HG03064 (cell line): ENCODE results near the gene SDF4.

Experiments
- ATAC-seq: cut with Tn5 transposase; IDR thresholded peaks from one replicate; pipeline ENCODE4 v1.9.1; 2021; ENCODE audit warnings: low read depth; ENCODE audit not compliant: unreplicated experiment

SDF4 gene

DNA sequence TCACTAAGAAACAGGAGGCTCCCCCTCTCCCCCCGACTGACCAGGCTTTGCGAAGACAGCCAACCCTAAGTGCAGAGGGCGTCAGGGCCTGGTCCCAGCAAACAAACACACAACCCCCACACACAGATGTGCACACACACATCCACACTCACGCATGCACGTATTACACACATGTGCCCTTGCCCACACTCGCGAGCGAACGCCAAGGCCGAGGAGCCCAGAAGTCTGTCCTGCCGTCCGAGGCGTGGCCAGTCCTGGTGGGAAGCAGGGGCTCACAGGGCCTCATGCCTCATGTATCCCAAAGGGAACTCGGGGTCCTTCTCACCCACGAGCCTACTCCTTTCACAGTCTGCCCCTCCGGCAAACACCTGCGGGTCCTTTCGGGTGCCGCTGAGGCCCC is 2.0 kb downstream of the SDF4 start:
- no peak for ATAC-seq

DNA sequence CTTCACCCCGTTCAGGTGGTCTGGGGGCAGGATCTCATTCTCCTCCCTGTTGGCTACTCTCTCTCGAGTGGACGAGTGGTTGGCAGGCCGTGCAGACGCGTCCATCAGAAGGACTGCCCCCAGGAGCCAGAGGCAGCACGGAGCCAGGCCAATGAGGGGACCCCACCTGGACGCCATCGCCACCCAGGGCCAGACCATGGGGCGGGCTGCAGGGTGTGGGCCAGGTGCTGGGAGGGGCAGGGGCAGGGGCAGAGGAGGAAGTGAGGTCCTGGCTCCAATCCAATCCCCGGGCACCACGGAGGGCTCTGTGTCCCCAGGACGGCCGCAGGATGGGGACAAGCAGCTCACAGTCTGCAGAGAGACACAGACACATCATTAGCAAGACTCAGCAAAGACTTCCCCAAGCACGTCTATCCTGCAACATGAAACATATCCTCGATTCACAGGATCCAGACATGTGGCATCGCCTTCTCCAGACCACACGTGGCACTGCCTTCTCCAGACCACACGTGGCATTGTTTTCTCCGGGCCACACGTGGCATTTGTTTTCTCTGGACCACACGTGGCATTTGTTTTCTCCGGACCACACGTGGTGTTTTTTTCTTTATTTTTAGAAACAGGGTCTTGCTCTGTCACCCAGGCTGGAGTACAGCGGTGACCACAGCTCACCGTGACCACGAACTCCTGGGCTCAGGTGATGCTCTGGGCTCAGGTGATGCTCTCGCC is 3.0 kb downstream of the SDF4 start:
- no peak for ATAC-seq

DNA sequence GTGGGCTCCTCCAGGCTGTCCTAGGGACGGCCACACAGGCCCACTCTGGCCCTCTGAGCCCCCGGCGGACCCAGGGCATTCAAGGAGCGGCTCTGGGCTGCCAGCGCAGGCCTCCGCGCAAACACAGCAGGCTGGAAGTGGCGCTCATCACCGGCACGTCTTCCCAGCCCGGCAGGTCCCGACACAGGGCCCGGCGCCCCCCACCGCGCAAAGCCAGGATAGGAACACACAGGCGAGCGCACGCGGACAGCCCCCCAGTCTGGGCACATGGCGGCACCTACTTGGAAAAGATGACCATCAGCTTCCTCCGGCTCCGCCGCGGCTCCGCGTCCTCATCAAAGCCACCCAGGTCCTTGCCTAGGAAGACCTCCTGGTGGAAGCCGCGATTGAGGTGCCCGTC is 3.6 kb downstream of the SDF4 start:
- ATAC-seq, result no peak

DNA sequence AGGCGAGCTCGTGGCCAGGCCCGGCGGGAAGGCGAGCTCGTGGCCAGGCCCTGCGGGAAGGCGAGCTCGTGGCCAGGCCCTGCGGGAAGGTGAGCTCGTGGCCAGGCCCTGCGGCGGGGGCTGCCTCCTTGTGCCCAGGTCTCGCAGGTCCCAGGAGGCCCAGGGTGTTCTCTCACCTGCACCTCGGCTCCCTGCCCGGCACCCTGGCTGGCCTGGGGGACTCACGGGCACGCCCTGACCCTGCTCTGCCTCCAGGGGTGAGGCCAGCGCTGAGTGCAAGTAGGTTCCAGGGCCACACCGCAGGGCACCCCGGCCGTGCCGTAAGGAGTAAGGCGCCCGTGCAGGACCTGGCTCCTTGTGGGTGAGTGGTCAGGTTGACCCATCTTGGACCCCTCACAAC is 4.4 kb downstream of the SDF4 start:
- no peak for ATAC-seq

DNA sequence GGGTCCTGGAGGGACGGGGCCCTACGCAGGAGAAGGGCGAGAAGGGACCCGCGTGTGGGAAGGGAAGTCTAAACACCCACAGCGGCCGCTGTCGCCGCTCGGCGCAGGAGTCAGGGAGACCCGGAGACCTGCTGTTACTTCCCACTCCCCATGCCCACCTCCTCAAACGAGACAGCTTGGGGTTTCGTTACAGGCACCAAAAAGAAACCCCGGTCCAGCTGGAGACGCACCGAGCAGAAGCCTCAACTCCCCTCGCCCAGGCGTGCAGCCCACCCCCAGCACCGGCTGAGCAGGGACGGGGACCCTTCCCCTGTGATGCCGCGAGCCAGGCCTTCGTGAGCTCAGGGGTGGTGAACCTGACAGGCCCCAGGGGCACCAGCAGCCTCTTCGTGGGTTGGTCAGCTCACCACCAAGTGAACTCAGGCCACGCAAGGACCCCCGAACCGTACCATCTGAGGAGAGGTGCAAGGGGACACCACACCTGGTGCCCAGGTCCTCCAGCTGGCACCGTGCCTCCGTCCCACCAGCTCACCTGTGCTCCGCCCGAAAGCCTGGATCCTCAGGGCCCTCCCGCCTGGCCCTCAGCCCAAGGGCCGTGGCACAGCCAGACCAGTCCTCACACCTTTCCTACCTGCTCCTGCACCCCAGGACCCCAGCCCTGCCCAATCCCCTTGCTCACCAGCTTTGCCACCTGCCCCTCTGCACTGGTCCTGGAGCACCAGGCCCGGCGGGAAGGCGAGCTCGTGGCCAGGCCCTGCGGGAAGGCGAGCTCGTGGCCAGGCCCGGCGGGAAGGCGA is 5.0 kb downstream of the SDF4 start:
- no peak for ATAC-seq

DNA sequence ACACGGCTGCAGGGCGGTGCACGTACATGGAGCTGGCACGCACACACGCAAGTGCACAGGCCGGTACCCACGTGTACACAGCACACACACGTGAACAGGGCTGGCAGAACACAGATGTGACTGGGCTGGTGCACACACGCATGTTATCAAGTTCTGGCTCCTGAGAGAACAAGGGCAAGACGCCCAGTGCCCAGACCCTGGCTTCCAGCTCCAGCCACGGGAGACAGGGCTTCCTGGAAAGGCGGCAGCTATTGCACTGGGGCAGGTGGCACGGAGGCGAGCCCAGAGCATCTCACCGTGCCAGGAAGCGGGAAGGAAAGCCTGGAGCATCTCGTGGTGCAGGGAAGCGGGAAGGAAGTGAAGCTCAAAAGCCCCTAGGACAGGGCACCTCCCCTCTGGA is 5.9 kb downstream of the SDF4 start:
- ATAC-seq, result no peak

DNA sequence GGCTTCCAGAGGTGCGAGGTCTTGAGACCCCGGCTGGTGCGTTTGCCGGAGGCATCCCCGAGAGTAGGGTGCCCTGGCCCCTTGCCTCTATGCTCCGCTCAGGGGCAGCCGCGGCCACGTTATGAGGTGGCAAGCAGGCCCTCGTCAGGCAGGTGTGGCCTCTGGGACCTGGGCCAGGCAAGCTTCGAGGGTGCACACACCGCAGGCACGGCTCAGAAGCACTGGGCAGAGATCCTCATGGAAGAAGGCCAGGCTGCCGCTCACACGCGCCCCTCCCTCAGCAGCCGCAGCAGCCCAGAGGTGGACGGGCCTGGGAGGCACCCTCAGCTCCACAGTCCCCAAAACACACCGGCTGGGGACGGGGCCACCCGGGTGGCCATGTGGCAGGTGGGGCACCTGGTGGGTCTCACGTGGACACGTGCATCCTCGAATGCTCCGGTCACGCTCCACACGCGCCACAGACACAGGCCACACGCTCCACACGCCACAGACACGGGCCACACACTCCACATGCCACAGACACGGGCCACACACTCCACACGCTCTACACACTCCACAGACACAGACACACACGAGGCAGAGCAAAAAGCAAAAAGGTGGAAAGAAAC is 6.5 kb downstream of the SDF4 start:
- no peak for ATAC-seq

DNA sequence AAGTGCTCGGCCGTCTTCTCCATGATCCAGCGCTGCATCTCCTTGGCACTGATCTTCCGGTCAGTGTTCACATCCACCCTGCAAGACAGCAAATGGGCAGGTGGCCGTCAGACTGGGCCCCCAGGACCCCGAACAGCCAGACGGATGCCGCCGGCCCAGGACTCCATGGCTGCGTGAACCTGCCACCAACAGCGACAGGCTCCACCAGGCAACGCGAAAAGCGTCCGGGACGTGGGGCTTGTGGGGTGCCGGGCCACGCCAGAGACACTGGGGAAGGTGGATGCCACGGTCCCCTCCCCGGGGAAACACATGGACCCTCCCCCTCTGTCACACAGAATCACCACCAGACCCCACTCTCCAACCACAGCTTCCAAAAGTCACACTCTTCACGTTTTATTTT is 7.9 kb downstream of the SDF4 start:
- no peak for ATAC-seq

DNA sequence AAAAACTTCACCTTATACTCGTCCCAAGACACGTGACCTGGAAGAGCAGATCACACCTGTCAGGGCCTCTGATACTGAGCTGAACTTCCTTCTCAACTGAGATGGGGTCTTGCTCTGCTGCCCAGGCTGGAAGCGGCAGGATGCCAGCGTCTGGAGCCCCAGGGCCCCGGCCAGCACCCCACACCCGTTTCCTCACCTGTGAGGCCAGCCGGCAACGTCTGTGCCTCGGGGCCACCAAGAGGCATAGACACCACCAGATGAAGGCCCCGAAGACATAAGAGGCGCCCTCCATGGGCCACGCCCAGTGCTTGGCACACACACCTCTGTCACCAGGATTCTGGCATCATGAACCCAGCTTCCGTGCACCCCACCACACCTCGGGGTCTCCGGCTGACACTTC is 8.5 kb downstream of the SDF4 start:
- ATAC-seq, result no peak

DNA sequence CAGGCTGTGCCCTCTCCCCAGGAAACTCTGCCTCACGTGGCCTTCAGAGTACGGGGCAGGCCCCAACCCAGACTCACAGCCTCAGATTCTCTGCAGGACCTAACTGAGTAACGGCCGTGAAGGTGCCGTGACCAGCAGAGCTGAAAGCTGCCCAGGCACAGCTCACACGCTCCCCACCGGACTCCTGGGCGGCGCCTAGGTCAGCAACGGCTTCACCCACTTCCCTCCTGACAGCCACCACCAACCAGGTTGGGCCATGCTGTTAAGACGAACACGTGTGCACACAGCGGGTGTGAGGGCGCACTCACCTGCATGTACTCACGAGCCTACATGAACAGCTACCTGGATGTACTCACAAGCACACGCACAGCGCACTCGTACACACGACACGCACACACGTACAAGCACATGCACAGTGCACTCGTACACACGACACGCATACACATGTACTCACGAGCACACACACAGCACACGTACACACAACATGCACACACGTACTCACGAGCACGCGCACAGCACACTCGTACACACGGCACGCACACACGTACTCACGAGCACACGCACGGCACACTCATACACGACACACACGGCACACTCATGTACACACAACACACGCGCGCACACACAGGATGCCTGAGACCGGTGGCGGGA is 9.1 kb downstream of the SDF4 start:
- no peak for ATAC-seq

DNA sequence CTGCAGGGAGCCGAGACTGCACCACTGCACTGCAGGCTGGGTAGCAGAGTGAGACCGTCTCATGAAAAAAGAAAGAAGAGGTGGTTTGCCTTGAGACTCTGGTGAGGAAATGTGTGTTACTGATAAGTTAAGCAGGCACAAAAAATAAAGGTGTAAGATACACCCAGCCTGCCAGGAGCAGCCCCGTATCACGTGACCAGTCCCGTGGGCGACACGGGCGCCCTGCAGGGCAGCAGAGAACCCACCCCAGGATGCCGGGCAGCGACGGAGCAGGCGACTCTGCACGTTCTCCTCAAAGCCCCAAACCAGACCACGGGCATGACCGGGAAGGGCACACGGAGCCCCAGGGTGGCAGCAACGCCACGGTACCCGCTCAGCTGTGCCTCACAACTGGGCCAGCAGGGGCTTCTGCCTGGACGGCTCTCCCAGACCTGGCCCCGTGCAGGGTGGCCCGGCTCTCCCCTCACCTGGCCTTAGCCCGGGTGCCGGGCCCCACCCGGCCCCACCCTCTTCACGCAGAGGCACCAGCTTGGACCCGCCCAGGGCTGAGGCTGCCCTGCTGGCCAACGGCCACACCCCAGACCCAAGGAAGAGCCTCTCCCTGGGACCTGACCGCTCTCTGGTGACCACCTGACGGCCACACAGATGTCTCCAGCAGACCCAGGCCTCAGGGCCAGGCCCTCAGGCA is 9.8 kb downstream of the SDF4 start:
- ATAC-seq, result no peak

DNA sequence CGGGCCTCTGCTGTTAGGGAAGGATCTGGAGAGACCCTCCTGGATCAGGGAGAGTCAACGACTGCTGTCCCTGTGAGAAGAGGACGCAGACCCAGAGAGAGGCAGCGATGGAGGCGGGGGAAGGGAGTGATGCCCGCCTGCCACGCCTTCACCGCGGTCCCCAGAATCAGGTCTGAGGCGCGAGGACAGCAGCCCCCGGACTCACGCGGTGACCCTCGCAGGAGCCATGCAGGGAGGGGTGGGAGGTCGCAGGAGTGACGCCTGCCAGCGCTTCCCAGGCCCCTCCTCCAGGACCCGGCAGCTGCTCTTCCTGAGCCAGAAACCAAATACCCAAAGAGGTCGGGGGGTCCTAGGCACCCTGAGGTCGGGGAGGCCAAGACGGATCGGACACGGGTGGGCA is 11.6 kb downstream of the SDF4 start:
- ATAC-seq, result no peak

DNA sequence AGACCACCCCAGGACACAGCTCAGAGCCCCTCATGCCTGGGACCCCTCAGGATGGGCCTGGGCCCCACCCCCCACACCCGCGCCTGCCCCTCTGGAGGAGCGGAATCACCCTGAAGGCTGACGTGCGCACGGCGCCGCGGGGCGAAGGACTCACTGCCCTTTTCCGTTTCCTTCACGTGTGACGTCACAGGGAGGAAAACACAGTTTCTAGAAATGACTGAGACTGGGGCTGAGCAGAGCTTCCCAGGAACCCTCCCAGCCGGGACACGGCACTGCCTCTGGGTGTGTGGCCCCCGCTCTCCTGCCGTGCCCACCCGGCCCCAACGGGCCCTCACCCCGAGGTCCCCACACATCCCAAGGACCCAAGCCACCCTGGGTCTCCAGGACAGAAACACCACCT is 12.5 kb downstream of the SDF4 start:
- ATAC-seq, result no peak

DNA sequence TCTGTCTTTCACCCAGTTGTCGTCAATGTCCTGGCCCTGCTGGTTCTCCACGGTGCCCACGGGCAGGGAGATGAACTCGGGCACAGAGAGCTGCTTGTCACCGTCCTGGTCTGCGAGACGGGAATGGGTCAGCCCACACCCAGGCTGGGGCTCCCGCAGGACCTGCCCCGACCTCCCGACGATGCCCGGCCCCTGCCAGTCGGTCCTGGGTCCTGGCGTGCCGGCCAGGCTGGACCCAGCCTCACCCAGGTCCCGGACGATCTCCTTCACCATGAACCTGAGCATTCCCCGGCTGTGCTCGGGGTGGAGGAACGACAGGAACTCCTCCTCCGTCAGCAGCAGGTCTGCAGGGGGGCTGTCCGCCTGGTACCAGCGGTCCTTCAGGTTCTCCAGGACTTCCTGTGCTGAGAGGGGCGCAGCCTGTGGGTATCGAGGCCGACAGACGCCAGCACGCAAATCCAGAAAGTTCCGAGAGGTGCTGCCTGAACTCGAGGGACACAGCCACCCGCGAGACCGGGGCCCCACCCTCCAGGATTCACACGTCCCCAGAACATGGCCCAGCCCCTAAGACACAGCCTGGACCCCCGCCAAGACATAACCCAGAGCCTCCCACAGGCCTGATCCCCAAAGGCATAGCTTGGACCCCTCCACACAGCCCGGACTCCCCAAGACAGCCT is 13.1 kb downstream of the SDF4 start:
- no peak for ATAC-seq

DNA sequence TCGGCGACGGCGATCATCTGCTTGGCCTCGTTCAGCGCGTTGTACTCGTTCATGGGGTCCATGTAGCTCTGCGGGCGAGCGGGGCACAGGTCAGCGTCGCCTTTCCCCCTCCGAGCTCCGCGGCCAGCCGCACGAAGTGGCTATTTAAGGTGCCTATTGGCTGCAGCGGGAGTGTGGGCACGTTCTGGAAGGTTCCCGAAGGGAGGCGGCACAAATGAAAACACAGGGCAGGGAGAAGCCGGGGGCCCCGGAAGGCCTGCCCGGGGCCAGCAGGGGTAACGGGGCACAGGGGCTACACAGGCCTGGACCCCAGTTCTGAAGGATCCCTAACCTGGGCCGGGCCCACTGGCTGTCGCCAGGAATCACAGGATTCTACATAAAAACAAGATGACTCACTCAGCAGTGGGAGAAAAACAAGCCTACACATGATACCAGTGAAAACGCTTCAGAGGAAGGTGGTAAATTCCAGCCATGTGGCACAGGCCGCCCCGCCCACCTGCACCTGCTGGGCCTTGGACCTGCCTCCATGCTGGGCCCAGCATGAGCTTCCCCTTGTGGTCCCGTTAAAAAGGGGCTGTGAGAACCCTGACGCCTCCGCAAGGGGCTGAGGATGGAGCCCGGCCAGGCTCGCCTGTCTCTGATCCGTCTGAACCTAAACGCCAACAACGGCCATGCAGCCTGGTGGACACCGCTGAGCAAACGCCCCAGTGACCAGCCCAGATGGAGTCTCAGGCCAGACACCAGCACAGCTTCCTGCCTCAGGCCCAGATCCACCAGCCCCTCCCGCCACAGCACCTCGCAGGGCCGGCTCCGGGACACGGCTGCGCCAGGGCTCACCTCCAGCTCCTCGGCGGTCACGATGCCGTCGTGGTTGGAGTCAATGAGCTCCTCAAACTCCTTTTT is 13.9 kb downstream of the SDF4 start:
- ATAC-seq, result no peak

DNA sequence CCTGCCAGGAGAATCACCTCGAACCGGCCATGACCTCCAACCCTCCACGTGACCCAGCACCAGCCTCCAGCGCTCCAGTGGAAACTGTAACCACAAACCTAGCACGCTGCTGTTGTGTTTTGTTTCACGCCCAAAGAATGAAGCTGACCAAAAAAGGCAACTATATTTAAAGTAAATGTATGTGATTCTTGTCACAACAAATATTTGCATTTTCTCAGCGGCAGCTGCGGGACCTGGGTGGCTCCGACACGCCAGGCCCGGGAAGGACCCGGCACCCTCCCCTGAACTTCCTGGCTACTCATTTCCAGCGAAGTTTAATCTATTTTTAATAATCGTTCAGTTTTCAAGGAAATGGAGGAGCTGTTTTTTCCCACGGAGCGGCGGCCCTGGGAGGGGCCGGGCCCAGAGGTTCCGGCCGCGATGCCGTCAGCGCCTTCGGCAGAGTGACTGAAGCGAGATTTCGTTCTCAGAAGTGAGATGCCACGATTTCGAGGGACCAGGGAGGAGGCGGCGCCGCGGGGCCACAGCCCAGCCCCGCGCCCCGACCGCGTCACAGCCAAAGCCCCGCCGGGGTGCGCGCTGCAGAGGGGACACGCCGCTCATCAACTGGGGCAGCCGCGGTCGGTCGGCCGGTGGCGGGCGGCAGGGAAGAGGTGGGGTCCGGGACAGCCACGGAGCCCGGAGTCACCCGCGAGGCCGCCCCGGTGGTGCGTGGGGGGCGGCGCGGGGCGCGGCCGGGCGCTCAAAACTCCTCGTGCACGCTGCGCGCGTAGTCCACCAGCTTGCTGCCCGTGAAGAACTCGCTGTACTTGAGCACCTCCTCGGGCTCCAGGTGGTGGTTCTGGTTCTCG is 14.8 kb downstream of the SDF4 start:
- ATAC-seq, result no peak

DNA sequence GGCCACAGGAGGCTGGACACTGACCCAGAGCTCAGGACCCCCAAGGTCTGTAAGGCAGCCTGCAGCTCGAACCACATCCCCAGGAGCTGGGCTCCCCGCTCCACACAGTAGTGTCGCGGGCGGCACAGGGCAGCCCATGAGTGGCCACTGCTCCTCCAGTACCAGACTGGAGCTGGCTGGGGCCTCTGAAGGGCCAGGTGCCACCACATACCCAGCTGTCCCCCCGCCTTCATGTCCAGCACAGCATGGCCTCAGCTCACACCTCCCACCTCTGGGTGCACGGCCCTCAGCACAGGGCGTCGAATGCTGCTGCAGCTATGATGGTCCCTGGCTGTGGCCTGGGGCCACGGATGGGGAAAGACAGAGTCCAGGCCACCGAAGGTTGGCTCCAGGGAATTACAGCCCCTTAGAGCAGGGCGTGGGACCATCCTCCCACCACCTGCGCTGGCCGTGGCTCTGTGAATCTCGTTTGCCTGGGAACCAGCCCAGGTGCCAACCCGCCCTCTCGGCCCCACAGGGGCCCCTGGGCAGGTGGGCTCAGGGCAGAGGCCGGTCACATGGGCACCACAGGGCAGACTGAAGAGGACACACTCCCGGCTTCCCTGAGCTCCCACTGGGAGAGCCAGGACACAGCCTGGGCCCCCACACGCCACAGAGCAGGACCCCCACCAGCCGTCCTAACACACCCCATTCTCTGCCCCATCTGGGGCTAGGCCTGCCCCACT is 15.8 kb downstream of the SDF4 start:
- ATAC-seq, result no peak
